GM18873 (cell line): ENCODE data around the gene LIN28A.
"Not testable (repeated sequence)": the region's sequence is repeated elsewhere in the genome, so short reads cannot be mapped to it uniquely, and the experiment has no call there.

Experiments
- ATAC-seq: cut with Tn5 transposase; IDR thresholded peaks from one replicate; pipeline ENCODE4 v1.9.1; 2021; ENCODE audit warnings: mild to moderate bottlenecking, moderate library complexity, moderate number of reproducible peaks; ENCODE audit not compliant: unreplicated experiment, low FRiP score

LIN28A gene

DNA sequence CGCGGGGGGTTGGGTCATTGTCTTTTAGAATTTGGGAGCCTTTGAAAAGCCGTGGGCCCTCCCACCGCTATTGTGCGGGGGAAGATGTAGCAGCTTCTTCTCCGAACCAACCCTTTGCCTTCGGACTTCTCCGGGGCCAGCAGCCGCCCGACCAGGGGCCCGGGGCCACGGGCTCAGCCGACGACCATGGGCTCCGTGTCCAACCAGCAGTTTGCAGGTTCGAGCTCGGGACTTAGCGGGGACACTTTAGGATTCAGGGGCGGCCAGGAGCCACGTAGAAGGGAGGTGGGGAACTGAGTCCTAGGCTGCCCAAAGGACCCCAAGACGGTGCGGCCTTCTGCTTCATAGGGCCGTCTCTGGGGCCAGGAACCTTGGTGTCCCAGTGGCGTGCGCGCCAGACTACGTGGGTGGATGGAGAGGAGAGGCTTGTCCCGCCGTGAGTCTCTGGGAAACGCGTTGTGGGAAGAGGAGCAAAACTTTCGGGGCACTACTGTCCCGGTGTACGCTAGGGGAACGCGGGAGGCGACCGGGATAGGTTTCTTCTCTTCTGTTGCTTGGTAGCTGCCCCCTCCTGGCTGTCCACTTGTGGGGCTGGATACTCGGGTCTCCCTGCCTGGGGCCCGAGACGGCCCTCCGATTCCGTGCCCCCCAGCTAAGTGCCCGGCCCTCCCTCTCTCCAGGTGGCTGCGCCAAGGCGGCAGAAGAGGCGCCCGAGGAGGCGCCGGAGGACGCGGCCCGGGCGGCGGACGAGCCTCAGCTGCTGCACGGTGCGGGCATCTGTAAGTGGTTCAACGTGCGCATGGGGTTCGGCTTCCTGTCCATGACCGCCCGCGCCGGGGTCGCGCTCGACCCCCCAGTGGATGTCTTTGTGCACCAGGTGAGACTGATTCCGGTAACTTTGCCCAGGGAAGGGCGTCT is at the start of gene LIN28A:
LIN28A (plus strand) TSS at position 112 of the 918 bp plus-strand sequence; CDS start at position 187, 75 bp downstream.
- no peak for ATAC-seq

DNA sequence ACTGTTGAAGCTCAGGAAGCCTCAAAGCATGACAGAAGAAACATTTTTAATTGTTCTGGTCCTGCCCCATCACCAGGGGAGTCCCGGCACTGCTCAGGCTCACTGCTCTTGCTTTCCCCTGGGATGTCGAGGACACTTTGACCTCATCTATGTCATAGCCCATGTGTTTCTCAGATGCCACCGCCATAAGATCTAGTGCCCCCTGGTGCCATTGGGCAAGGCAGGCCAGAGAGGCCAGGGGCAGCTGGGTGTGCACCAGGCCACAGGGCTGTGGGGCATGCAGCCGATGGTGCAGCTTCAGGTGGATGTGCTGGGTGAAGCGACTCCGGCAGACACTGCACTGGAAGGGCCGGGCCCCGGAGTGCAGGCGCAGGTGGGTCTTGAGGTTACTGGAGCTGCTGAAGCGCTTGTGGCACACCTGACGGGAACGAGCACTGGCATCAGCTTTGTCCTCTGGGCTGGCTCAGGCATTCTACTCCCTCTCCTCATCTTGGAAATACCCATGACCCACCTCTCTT is 49.0 kb upstream of the LIN28A start:
- no peak for ATAC-seq

DNA sequence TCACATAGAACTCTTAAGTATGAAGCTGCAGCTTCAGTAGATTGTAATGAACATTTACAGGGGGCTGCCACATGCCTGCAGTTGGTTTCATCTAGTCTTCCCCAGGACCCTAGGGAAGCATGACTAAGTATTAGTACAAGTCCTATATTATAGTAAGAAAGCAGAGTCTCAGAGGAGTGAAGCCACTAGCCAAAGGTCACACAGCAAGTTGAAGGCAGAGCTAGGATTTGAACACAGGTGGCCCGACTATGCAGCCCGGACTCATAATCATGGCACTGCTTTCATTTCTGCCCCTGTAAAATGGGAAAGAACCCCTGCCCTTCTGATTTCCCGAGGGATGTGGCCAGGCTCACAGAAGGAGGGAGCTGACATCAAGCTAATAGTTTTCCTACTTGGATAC is 48.3 kb upstream of the LIN28A start:
- ATAC-seq: no peak

DNA sequence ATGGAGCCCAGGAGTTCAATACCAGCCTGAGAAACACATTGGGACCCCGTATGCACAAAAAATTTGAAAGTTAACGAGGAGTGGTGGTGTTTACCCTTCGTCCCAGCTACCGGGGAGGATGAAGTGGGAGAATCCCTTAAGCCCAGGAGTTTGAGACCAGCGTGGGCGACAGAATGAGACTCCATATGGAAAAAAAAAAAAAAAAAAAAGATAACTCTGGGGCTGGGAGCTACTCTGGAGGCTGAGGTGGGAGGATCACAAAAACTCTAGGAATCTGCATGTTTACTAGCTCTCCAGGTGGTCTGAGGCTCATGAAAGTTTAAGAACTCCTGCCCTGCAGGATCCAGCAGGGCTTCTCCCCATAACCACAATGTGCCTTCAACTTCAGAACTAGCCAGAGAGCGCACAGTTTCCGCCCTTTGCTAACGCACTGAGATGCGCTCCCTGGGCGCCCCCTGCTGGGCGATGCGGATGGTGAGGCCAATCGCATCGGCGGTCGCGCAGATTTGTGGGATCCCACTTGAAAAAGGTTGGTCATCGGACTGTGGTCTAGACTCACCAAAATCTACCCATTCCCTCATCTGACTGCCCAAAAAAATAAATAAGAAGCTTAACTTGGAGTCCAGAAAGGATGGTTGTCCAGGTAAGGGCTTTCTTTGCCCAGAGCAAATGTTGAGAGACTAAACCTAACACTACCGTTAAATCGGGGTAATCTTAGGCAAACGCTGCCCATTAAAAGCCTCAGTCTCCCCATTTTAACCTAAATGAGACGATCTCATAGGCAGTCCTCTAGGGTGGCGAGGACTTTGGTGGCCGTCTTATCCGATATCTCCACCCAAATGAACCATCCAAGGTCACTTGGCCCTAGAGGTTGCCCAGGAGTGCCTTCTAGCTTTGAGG is 46.8 kb upstream of the LIN28A start:
- ATAC-seq: no peak

DNA sequence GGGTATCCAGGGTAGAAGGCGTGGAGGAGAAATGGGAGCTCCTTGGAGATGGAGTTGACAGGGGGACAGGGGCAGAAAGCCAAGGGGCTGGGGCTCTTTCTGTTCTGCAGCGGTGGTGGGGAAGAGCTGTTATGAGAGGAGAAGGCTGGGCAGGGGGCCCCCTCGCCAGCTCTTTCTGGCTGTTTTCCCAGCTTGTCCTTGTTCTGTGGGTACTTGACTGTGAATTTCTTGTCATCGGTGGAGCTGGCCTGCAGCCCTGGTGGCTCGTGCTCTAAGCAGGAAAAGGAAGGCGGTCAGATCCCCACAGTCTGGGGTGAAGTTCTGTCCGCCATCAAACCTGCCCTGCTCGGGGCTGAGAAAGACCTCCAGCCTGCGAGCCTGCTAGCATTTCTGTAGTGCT is 45.7 kb upstream of the LIN28A start:
- no peak for ATAC-seq

- no peak for ATAC-seq
Observed at GRCh38 chr1:26367441-26367840, 43.2 kb upstream of the LIN28A start.

GRCh38 chr1:26368006-26368405 is 42.6 kb upstream of the LIN28A start:
- no peak for ATAC-seq

DNA sequence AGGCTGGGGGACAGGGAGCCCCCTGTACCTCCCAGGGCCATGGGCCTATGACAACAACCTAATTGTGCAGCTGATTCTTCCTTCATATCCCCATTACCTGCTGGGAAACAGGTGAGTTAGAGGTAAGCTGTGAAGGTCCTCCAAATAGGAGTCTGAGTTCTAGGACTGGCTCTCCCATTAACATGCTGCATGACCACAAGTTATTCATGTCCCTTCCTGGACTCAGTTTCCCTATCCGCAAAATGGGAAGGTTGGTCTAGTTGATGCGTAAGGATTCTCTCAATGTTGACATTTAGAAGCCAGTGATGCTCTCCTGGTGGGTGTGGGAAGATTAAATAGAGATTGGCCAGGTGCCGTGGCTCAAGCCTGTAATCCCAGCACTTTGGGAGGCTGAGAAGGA is 42.1 kb upstream of the LIN28A start:
- ATAC-seq: no peak

GRCh38 chr1:26370591-26371382 is 39.8 kb upstream of the LIN28A start:
- ATAC-seq: no peak

DNA sequence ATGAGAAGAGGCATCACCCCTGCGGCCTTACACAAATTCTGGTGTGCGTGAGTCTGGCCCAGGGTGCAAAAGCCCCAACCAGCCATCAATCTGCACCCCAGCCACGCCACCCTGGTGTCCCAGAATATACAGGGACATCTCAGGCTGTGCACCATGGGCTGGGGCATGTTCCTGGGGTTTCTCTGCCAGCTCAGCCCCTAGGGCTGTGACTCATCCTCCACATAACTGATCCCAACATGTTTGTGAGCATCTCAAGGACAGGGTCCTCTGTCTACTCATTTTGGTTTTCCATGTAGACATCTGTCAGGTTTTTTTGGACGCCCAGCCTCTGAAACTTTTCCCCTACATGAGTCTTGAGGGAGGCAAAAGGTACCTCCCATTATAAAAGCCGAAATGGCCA is 38.6 kb upstream of the LIN28A start:
- no peak for ATAC-seq

- ATAC-seq: not testable (repeated sequence)
Observed at GRCh38 chr1:26372611-26373010, 38.0 kb upstream of the LIN28A start, which contains the start of gene ZNF683. Gene ZNF683, minus strand, starts transcription at chr1:26372750. Its CDS starts 4,179 bp downstream, at chr1:26368571.

DNA sequence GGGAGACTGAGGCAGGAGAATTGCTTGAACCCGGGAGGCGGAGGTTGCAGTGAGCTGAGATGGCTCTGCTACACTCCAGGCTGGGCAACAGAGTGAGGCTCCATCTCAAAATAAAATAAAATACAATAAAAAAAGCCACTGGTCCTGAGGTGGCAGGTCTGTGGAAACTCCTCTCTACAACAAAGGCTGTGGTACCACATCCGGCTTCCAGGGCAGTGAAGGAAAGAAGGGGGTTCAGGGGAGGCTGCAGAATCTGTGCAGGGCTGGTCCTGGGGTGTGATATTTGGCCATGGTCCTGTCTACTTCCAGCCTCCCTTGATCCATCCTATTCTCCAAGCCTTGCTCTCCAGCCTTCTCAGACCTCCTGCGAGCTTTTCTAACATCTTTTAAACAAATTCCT is 37.3 kb upstream of the LIN28A start:
- no peak for ATAC-seq

DNA sequence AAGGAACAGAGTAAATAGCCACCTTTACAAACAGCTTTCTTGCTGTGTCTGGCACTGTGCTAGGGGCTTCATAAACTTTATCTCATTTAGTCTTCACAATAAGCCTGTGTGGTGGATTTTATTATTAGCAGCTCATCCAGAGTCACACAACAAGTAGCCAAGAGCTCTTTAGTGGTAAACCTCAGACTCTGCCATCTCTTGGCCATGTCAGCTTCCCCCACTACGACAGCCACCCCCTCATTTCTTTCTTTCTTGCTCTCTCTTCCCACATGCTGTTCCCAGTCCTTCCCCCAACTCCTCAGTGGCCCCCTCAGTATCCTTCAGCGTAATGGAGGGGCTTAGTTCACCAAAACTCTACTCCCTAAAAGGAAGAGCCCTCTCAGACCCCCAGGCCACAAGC is 36.8 kb upstream of the LIN28A start:
- ATAC-seq: no peak

DNA sequence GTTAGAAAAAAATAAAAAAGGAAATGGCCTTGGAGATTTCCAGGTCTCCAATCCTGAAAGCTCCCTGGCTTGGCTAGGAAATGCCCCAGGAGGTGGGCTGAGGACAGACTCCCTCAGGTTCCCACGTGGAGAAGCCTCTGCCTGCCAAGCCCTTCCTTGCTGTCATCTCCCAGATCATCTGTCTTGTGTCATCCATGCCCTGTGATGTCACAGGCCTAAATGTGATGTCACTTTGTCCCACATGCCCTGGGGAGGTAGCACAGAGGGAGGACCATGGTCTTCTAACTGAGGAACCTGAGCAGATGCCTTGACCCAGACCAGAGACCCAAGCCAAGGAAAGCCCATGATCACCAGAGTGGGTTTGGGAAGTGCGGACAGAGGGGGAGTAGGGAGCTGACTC is 36.3 kb upstream of the LIN28A start:
- ATAC-seq: not testable (repeated sequence)

- ATAC-seq: no peak
Observed at GRCh38 chr1:26375081-26375480, 35.5 kb upstream of the LIN28A start.

- no peak for ATAC-seq
Observed at GRCh38 chr1:26376050-26376449, 34.6 kb upstream of the LIN28A start.

DNA sequence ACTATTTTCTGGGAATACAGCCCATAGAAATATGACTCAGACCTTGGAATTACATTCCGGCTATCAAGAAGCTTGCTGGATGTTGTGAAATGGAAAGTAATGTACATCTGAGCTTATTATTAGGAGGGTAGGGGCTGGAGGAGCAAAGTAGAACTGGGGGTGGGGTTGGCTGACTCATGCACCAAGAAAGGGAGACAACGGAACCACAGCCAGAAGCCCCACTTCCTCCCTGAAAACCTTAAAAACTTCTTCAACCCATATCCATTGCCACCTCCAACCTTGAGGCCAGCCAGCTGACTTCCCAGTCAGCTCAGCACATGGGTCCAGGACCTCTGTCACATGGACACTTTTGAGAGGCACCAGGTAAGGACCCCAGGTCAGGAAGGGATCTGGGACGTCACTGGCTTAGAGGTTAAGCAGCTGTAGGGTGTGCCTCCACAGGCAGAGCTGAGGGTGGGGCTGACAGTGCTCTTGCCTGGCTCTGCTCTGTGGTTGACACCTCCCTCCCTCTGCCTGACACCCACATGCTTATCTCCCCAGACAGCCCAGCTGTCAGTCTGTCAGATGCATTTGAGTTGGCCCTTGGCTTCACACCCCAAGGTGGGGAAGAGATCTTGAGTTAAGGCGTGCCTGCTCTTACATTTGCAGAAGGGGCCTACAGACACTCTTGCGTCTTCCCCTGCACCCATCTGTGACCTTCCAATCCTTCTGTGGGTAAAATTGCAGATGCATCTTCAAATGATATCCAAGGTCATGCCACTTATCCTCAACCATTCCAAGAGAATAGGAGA is 32.3 kb upstream of the LIN28A start:
- ATAC-seq: no peak

DNA sequence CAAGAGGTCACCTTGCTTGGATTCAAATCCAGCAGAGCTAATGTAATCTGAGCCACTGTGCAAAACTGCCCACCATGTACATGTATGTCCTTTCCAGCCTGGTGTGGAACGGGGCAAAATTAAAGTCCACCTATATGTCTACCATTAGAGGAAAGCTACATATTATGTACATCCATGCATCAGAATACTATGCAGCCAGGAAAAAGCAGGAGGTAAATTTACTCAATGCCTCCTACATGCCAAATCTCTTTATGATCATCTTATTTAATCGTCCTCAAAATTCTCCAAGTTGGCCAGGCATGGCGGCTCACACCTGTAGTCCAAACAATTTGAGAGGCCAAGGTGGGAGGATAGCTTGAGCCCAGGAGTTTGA is 31.8 kb upstream of the LIN28A start:
- ATAC-seq: no peak

DNA sequence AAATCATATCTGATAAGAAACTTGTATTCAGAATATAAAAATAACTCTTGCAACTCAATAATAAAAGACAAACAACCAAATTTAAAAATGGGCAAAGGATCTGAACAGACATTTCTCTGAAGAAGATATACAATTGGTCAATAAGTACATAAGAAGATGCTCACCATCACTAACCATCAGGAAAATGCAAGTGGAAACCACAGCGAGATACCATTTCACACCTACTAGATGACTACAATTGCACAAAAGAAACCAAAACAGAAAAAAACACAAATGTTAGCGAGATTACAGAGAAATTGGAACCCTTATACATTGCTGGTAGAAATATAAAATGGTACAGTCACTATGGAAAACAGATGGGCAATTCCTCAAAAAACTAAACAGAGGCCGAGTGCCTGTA is 26.5 kb upstream of the LIN28A start:
- ATAC-seq: no peak
